PFSK-1 (cell line): ENCODE data around the gene ETV2.

Source experiments
- FOXP2 ChIP-seq: optimal IDR thresholded peaks from 2 replicates; pipeline ENCODE3; 2011; ENCODE audit warnings: borderline replicate concordance, control low read depth, inconsistent platforms; ENCODE audit not compliant: insufficient read depth; ENCODE audit errors: extremely low read length, extremely low read depth
- POLR2AphosphoS5 ChIP-seq: IDR thresholded peaks from 2 replicates; pipeline ENCODE4 v1.6.1; 2012; ENCODE audit warnings: low read depth, mild to moderate bottlenecking, control low read depth, low read length, moderate library complexity
- SIN3A ChIP-seq: IDR thresholded peaks from 2 replicates; pipeline ENCODE4 v1.6.1; 2012; ENCODE audit warnings: mild to moderate bottlenecking, low read length, moderate library complexity, borderline replicate concordance; ENCODE audit not compliant: insufficient read depth
- TAF1 ChIP-seq: IDR thresholded peaks from 2 replicates; pipeline ENCODE4 v1.6.1; 2012; ENCODE audit warnings: low read length, control low read depth, borderline replicate concordance; ENCODE audit not compliant: insufficient read depth
- TF ChIP-seq, protein P1 (sequence below), 2 experiments: IDR thresholded peaks; 2 replicates each; pipeline versions ENCODE4 v1.6.1 to v1.8.0; 2011 to 2012; ENCODE audit warnings: low read depth in 2 of 2, low read length in 2 of 2, control low read depth in 1 of 2, inconsistent platforms in 1 of 2, mild to moderate bottlenecking in 1 of 2, moderate library complexity in 1 of 2; ENCODE audit not compliant: insufficient read depth in 1 of 2

ETV2 gene

DNA sequence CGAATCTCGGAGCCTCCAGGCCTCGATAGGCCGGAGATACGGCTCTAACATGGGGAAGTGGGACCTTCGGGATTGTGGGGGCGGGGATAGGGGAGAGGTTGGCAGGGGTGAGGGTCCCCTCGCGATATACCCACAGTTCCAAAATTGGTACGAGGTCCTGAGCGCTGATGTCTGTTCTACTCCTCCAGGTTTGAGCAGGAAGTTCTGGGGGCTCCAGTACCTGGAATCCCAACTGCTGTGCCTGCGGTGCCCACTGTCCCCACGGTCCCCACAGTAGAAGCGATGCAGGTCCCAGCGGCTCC is 12.3 kb upstream of the ETV2 start:
- TF ChIP-seq, protein P1, sequence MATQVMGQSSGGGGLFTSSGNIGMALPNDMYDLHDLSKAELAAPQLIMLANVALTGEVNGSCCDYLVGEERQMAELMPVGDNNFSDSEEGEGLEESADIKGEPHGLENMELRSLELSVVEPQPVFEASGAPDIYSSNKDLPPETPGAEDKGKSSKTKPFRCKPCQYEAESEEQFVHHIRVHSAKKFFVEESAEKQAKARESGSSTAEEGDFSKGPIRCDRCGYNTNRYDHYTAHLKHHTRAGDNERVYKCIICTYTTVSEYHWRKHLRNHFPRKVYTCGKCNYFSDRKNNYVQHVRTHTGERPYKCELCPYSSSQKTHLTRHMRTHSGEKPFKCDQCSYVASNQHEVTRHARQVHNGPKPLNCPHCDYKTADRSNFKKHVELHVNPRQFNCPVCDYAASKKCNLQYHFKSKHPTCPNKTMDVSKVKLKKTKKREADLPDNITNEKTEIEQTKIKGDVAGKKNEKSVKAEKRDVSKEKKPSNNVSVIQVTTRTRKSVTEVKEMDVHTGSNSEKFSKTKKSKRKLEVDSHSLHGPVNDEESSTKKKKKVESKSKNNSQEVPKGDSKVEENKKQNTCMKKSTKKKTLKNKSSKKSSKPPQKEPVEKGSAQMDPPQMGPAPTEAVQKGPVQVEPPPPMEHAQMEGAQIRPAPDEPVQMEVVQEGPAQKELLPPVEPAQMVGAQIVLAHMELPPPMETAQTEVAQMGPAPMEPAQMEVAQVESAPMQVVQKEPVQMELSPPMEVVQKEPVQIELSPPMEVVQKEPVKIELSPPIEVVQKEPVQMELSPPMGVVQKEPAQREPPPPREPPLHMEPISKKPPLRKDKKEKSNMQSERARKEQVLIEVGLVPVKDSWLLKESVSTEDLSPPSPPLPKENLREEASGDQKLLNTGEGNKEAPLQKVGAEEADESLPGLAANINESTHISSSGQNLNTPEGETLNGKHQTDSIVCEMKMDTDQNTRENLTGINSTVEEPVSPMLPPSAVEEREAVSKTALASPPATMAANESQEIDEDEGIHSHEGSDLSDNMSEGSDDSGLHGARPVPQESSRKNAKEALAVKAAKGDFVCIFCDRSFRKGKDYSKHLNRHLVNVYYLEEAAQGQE (IDR thresholded peaks at IDR 0.05; ENCODE audit: insufficient read depth in 1 of 2, low read depth in 2 of 2, low read length in 2 of 2) = no peak

DNA sequence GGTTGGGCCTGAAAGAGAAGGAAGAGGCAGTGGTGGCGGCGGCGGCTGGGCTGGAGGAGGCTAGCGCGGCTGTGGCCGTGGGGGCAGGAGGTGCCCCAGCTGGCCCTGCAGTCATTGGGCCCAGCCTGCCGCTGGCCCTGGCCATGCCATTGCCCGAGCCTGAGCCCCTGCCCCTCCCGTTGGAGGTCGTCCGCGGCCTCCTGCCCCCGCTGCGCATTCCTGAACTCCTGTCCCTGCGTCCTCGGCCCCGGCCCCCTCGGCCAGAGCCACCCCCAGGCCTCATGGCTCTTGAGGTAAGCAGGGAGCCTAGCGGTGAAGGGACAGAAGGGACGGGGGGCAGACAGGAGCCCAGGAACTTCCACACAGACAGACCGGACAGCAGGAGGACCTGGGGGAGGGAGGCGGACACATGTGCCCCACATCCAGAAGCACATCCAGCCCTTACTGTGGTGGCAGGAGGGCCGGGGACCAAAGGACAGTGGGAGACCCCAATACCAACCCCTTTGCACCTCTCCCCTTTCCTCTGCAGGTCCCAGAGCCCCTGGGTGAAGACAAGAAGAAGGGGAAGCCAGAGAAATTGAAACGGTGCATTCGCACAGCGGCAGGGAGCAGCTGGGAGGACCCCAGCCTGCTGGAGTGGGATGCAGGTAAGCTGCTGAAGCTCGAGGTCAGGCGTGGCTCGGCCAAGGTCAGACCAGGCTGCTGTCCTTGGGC is 7.7 kb upstream of the ETV2 start:
- TF ChIP-seq POLR2AphosphoS5 (no peak), FOXP2 (no peak), TAF1 (no peak), SIN3A (no peak)
- TF ChIP-seq, protein P1 (IDR thresholded peaks at IDR 0.05; ENCODE audit: insufficient read depth in 1 of 2, low read depth in 2 of 2, low read length in 2 of 2) = no peak

DNA sequence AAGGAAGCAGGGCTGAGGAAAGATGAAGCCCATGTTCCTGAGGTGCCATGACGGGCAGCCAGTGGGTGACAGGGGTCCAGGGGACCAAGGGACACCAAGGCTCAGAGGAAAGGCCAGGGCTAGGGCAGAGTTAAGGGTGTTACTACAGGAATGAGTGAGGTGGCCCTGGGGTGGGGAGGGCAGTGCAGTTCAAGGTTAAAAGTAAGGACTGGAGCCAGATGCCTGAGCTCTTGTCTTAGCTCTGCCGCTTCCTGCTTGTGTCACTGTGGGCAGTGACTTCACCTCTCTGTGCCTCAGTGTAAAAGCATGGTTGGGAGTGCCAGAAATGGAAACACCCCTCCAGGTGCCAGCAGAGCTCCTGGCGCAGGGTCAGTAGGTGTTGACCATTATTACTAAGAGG is 4.9 kb upstream of the ETV2 start:
- TF ChIP-seq TAF1 = no peak
- no peak for TF ChIP-seq FOXP2
- TF ChIP-seq, protein P1 (IDR thresholded peaks at IDR 0.05; ENCODE audit: insufficient read depth in 1 of 2, low read depth in 2 of 2, low read length in 2 of 2) = no peak
- no peak for TF ChIP-seq SIN3A
- no peak for TF ChIP-seq POLR2AphosphoS5

DNA sequence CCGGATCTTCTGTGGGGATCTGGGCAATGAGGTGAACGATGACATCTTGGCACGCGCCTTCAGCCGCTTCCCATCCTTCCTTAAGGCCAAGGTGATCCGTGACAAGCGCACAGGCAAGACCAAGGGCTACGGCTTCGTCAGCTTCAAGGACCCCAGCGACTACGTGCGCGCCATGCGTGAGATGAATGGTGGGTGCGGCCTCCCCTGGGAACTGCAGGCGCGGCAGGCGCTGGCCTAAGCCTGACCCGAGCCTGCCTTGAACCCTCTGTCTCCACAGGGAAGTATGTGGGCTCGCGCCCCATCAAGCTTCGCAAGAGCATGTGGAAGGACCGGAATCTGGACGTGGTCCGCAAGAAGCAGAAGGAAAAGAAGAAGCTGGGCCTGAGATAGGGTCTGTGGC is 4.4 kb upstream of the ETV2 start:
- TF ChIP-seq SIN3A = no peak

- no peak for TF ChIP-seq TAF1
- TF ChIP-seq FOXP2 = no peak
- no peak for TF ChIP-seq SIN3A
- no peak for TF ChIP-seq POLR2AphosphoS5
- TF ChIP-seq, protein P1 (IDR thresholded peaks at IDR 0.05; ENCODE audit: insufficient read depth in 1 of 2, low read depth in 2 of 2, low read length in 2 of 2) = no peak
Measured at GRCh38 chr19:35639321-35639639, 2.3 kb upstream of the ETV2 start.
